ENCODE measurements around the gene KMT5B.

The KMT5B gene

DNA sequence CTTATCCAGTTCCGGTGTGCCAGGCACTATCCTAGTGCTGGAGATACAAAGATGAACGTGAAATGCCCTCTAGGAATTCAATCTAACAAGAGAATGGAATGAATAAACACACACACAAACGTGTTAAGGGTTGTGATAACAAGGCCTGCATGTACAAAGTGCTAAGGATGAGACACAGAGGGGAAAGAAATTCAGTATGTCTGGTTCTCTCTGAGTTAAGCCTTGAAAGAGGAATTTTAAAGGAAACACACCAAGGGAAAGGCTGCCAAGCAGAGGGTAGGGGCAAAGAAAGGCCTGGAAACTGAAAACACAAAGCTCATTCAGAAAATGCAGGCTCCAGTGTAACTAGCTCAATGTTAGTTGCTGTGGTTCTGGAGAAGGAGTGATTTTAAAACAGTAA, 96.1 kb downstream of the KMT5B start:
- Histone ChIP-seq H3K9me3 (ENCODE audit: low read length) (no peaks in the 10 kb centered on the region), H4K20me1 (ENCODE audit: insufficient read depth, low read length) (no peaks in the 10 kb centered on the region), H3K79me2 (ENCODE audit: insufficient read depth, low read length) (peaks cover 15% of the 10 kb centered on the region; the same call in 1 of the 2 replicates), H3K4me2 (ENCODE audit: low read length) (no peak overlapping the region), H3K36me3 (ENCODE audit: insufficient read depth, low read length) (no peaks in the 10 kb centered on the region; the same call in 1 of the 2 replicates), H3K4me1 (ENCODE audit: insufficient read depth, low read length, severe bottlenecking) (peaks cover 47% of the 10 kb centered on the region), H2AFZ (ENCODE audit: low read length) (no peak overlapping the region), H3K9ac (ENCODE audit: low read length) (no peak overlapping the region), H3F3A (ENCODE audit: insufficient read depth, low read length) (no peaks in the 10 kb centered on the region), H3K4me3 (ENCODE audit: low read depth, low read length, poor library complexity, severe bottlenecking) (no peak overlapping the region), H3K27me3 (ENCODE audit: insufficient read depth, low read length) (no peaks in the 10 kb centered on the region), H3K27ac (ENCODE audit: low read depth, low read length, poor library complexity, severe bottlenecking) (no peak overlapping the region), H3K9me2 (ENCODE audit: low read depth, low read length) (no peaks in the 10 kb centered on the region)
- TF ChIP-seq, protein P1, sequence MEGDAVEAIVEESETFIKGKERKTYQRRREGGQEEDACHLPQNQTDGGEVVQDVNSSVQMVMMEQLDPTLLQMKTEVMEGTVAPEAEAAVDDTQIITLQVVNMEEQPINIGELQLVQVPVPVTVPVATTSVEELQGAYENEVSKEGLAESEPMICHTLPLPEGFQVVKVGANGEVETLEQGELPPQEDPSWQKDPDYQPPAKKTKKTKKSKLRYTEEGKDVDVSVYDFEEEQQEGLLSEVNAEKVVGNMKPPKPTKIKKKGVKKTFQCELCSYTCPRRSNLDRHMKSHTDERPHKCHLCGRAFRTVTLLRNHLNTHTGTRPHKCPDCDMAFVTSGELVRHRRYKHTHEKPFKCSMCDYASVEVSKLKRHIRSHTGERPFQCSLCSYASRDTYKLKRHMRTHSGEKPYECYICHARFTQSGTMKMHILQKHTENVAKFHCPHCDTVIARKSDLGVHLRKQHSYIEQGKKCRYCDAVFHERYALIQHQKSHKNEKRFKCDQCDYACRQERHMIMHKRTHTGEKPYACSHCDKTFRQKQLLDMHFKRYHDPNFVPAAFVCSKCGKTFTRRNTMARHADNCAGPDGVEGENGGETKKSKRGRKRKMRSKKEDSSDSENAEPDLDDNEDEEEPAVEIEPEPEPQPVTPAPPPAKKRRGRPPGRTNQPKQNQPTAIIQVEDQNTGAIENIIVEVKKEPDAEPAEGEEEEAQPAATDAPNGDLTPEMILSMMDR (IDR thresholded peaks at IDR 0.05; ENCODE audit: low read length), result no peak
- no peak for TF ChIP-seq EZH2 (IDR thresholded peaks at IDR 0.05; ENCODE audit: borderline replicate concordance, low read length)

DNA sequence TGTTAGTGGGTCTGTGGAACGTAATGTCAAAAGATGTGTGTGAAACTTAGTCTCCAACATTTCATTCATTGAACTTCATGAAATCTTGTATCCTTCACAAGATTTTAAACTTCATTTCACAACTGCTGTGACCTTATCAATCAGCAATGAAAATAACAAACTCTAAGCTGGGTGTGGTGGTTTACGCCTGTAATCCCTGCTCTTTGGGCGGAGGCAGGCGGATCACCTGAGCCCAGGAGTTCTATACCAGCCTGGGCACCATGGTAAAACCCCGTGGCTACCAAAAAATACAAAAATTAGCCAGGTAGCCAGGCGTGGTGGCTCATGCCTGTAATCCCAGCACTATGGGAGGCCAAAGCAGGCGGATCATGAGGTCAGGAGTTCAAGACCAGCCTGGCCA, 97.0 kb downstream of the KMT5B start:
- Histone ChIP-seq H3K4me1 (ENCODE audit: insufficient read depth, low read length, severe bottlenecking) (peaks cover 42% of the 10 kb centered on the region), H3F3A (ENCODE audit: insufficient read depth, low read length) (no peaks in the 10 kb centered on the region), H3K9ac (ENCODE audit: low read length) (no peak overlapping the region), H3K9me3 (ENCODE audit: low read length) (no peaks in the 10 kb centered on the region), H3K27me3 (ENCODE audit: insufficient read depth, low read length) (no peaks in the 10 kb centered on the region), H3K79me2 (ENCODE audit: insufficient read depth, low read length) (peaks cover 15% of the 10 kb centered on the region; the same call in 1 of the 2 replicates), H3K4me2 (ENCODE audit: low read length) (no peak overlapping the region), H4K20me1 (ENCODE audit: insufficient read depth, low read length) (no peaks in the 10 kb centered on the region), H3K9me2 (ENCODE audit: low read depth, low read length) (no peaks in the 10 kb centered on the region), H3K36me3 (ENCODE audit: insufficient read depth, low read length) (no peaks in the 10 kb centered on the region; the same call in 1 of the 2 replicates), H3K27ac (ENCODE audit: low read depth, low read length, poor library complexity, severe bottlenecking) (no peak overlapping the region), H2AFZ (ENCODE audit: low read length) (no peak overlapping the region), H3K4me3 (ENCODE audit: low read depth, low read length, poor library complexity, severe bottlenecking) (no peak overlapping the region)
- TF ChIP-seq, protein P1 (IDR thresholded peaks at IDR 0.05; ENCODE audit: low read length), result no peak
- no peak for TF ChIP-seq EZH2 (IDR thresholded peaks at IDR 0.05; ENCODE audit: borderline replicate concordance, low read length)

DNA sequence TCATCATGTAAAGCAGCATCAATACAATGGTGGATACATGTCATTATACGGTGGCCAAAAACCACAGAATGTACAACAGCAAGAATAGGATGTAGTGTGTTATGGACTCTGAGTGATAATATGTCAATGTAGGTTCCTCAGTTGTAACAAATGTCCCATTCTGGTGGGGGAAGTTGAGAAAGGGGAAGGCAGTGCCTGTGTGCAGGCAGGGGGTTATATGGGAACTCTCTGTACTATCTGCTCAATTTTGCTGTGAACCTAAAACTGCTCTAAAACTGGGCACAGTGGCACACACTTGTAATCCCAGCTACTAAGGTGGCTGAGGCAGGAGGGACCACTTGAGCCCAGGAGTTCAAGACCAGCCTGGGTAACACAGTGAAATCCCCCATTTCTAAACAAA, 97.8 kb downstream of the KMT5B start:
- Histone ChIP-seq H3F3A (ENCODE audit: insufficient read depth, low read length) (no peaks in the 10 kb centered on the region), H3K4me2 (ENCODE audit: low read length) (no peak overlapping the region), H3K9me3 (ENCODE audit: low read length) (no peaks in the 10 kb centered on the region), H2AFZ (ENCODE audit: low read length) (no peak overlapping the region), H3K4me3 (ENCODE audit: low read depth, low read length, poor library complexity, severe bottlenecking) (no peak overlapping the region), H3K27me3 (ENCODE audit: insufficient read depth, low read length) (no peaks in the 10 kb centered on the region), H4K20me1 (ENCODE audit: insufficient read depth, low read length) (no peaks in the 10 kb centered on the region), H3K9ac (ENCODE audit: low read length) (no peak overlapping the region), H3K27ac (ENCODE audit: low read depth, low read length, poor library complexity, severe bottlenecking) (peak overlapping the region; percentile 19), H3K79me2 (ENCODE audit: insufficient read depth, low read length) (peaks cover 14% of the 10 kb centered on the region; the same call in 1 of the 2 replicates), H3K4me1 (ENCODE audit: insufficient read depth, low read length, severe bottlenecking) (peaks cover 41% of the 10 kb centered on the region), H3K36me3 (ENCODE audit: insufficient read depth, low read length) (no peaks in the 10 kb centered on the region; the same call in 1 of the 2 replicates), H3K9me2 (ENCODE audit: low read depth, low read length) (no peaks in the 10 kb centered on the region)
- TF ChIP-seq, protein P1 (IDR thresholded peaks at IDR 0.05; ENCODE audit: low read length), result no peak
- no peak for TF ChIP-seq EZH2 (IDR thresholded peaks at IDR 0.05; ENCODE audit: borderline replicate concordance, low read length)

Data from OCI-LY1 (cell line).